ENCODE data around the gene MT1H. TPM values are rescaled to one million over a fixed set of nuclear protein-coding genes. Genes with fewer than 3 reads are reported as not detected.

The MT1H gene
- total and polyA plus RNA-seq, 9 of the 15 experiments (the other 6 are each of a cell fraction or from before 2014, with no cell fraction given): 0.13 to 0.37 TPM; not detected in 7

DNA sequence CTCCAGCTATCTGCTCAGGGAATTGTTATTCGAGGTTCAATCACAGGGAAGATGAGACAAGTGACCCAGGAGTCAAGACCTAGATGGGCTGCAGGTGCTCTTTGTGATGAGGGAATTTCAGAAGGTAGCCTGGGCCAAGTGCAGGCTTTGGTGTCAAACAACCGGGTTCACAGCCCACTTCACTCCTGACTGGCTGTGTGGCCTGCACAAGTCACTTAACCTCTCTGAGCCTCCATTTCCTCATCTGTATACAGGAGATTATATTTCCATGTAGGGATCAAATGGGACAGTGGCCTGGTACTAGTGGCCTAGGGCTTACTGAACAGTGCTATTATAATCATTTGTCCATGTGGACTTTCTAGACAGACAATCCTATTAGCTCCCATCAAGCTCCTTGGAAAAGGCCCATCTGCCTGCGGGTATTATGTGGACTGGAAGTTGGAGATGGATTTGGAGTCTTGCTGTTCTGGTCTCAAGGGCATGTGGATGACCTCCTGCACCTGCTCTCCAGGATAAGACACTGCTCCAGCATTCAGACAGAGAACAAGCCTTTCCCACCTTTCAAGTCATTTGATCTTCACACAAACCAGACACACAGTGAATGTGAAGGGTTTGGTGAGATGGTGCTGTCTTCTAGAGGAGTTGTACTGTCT is 9.6 kb downstream of the MT1H start:
- TF ChIP-seq YBX1 (IDR thresholded peaks at IDR 0.05) (no peak), RBM25 (IDR thresholded peaks at IDR 0.05; ENCODE audit: low read depth, low read length, severe bottlenecking) (peak; percentile 61), ZFP36 (IDR thresholded peaks at IDR 0.05; ENCODE audit: low read depth, low read length, partially characterized antibody) (peak; percentile 55), ZC3H8 (IDR thresholded peaks at IDR 0.05) (no peak)
- Histone ChIP-seq H3K27me3 (ENCODE audit: control insufficient read depth in 2 of 2, insufficient read depth in 2 of 2, low read length in 2 of 2) (peaks cover 9 to 48% of the 10 kb centered on the region in 2 experiments; a peak in 4 of 5 replicates), H3K4me3 (no peak overlapping the region), H3K9ac (ENCODE audit: insufficient read depth in 1 of 2, low read depth in 2 of 2, low read length in 2 of 2) (no peak overlapping the region), H2AFZ (ENCODE audit: low read depth, low read length) (no peak overlapping the region), H3K9me3 (replicated peaks; ENCODE audit: control insufficient read depth, insufficient read depth, low read depth, low read length) (no peaks in the 10 kb centered on the region), H3K9me1 (ENCODE audit: control insufficient read depth, insufficient read depth, low read length) (no peaks in the 10 kb centered on the region), H3K36me3 (ENCODE audit: control insufficient read depth, insufficient read depth, low read length) (no peaks in the 10 kb centered on the region), H3K4me1 (replicated peaks in 1 of 2; ENCODE audit: control insufficient read depth in 2 of 2, insufficient read depth in 2 of 2, low read length in 2 of 2) (peaks cover 6 to 18% of the 10 kb centered on the region in 2 experiments; a peak in 3 of 5 replicates), H3K27ac (ENCODE audit: extremely low read depth, low read depth, low read length) (no peak overlapping the region), H3K4me2 (ENCODE audit: insufficient read depth, low read length) (no peak overlapping the region), H3K79me2 (ENCODE audit: control insufficient read depth, insufficient read depth, low read length) (no peaks in the 10 kb centered on the region), H4K20me1 (replicated peaks; ENCODE audit: control insufficient read depth, insufficient read depth, low read length) (peaks cover 3% of the 10 kb centered on the region; the same call in 1 of the 2 replicates)
- in situ Hi-C loops (cut with MboI) (no loop called here), intact Hi-C loops (cut with micrococcal nuclease) (no loop called here)
- ChIA-PET POLR2A (no interaction called here), CTCF (ENCODE audit: low intra/inter-chr PET ratio) (interaction anchor here (0.6 kb wide), 1 partner anchor 21 kb away, joined by 3 read pairs; no protein-coding TSS in a partner anchor)
- no peak for DNase-seq (ENCODE audit: extremely low read depth in 1 of 4, low spot score in 3 of 4)
- 0% methylated on average over 3 of the region's 3 CpGs for WGBS (ENCODE audit: insufficient coverage, low coverage, missing lambda C conversion rate)
- no peak for ATAC-seq
- peak; percentile 19 for FAIRE-seq
- no TSS peak for BruUV-seq (replicated peaks)

DNA sequence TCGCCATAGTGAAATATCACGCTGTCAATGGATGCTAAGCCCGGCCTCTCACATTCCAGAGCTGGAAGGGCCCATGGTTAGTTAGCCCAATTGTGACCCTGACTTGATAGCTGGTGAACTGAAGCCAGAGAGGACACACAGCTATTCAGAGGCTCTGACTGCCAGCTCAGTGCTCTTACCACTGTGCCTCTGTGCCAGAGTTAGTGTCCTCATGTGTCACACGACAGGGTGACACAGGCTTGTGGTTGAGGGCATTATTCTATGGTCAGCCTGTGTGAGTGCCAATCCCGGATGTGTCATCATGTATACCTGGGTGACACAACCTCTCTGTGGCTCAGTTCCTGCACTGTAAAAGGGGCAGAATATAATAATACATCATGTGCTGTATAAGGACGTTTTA is 10.2 kb downstream of the MT1H start:
- H3K9ac ChIP-seq (ENCODE audit: insufficient read depth in 1 of 2, low read depth in 2 of 2, low read length in 2 of 2): no peak overlapping the region
- no peaks in the 10 kb centered on the region for H3K9me1 ChIP-seq (ENCODE audit: control insufficient read depth, insufficient read depth, low read length)
- peaks cover 9 to 48% of the 10 kb centered on the region in 2 experiments; a peak in 4 of 5 replicates for H3K27me3 ChIP-seq (ENCODE audit: control insufficient read depth in 2 of 2, insufficient read depth in 2 of 2, low read length in 2 of 2)
- no peaks in the 10 kb centered on the region for H3K36me3 ChIP-seq (ENCODE audit: control insufficient read depth, insufficient read depth, low read length)
- WGBS (ENCODE audit: insufficient coverage, low coverage, missing lambda C conversion rate): 11% methylated on average over 6 of the region's 6 CpGs
- DNase-seq (ENCODE audit: extremely low read depth in 1 of 4, low spot score in 3 of 4): no peak
- ChIA-PET CTCF (ENCODE audit: low intra/inter-chr PET ratio) (interaction anchor here (0.6 kb wide), 1 partner anchor 21 kb away, joined by 3 read pairs; no protein-coding TSS in a partner anchor), POLR2A (no interaction called here)
- no peak for FAIRE-seq
- in situ Hi-C loops (cut with MboI) (no loop called here), intact Hi-C loops (cut with micrococcal nuclease) (no loop called here)
- no peak overlapping the region for H3K4me2 ChIP-seq (ENCODE audit: insufficient read depth, low read length)
- H4K20me1 ChIP-seq (replicated peaks; ENCODE audit: control insufficient read depth, insufficient read depth, low read length): peaks cover 3% of the 10 kb centered on the region; the same call in 1 of the 2 replicates
- no peak overlapping the region for H3K4me3 ChIP-seq
- no peaks in the 10 kb centered on the region for H3K9me3 ChIP-seq (replicated peaks; ENCODE audit: control insufficient read depth, insufficient read depth, low read depth, low read length)
- no peak overlapping the region for H2AFZ ChIP-seq (ENCODE audit: low read depth, low read length)
- BruUV-seq (replicated peaks): no TSS peak
- TF ChIP-seq RBM15 (IDR thresholded peaks at IDR 0.05; ENCODE audit: insufficient read depth, low read length): no peak
- no peak for TF ChIP-seq CREB1 (IDR thresholded peaks at IDR 0.05)
- TF ChIP-seq CREB1 (CRISPR knock-in tag; IDR thresholded peaks at IDR 0.05): no peak
- TF ChIP-seq, protein P1, sequence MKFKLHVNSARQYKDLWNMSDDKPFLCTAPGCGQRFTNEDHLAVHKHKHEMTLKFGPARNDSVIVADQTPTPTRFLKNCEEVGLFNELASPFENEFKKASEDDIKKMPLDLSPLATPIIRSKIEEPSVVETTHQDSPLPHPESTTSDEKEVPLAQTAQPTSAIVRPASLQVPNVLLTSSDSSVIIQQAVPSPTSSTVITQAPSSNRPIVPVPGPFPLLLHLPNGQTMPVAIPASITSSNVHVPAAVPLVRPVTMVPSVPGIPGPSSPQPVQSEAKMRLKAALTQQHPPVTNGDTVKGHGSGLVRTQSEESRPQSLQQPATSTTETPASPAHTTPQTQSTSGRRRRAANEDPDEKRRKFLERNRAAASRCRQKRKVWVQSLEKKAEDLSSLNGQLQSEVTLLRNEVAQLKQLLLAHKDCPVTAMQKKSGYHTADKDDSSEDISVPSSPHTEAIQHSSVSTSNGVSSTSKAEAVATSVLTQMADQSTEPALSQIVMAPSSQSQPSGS (CRISPR knock-in tag; IDR thresholded peaks at IDR 0.05): no peak
- no peak for TF ChIP-seq RBM22 (IDR thresholded peaks at IDR 0.05; ENCODE audit: low read depth, low read length, poor library complexity, severe bottlenecking)
- TF ChIP-seq PYGO2 (tag; IDR thresholded peaks at IDR 0.05): no peak
- TF ChIP-seq SPI1 (IDR thresholded peaks at IDR 0.05; ENCODE audit: borderline replicate concordance, low read depth, low read length): no peak
- no peak for TF ChIP-seq NFE2L1 (tag; IDR thresholded peaks at IDR 0.05; ENCODE audit: borderline replicate concordance, low read depth)
- no peak for TF ChIP-seq NBN (IDR thresholded peaks at IDR 0.05; ENCODE audit: low read depth)
- TF ChIP-seq HIVEP1 (CRISPR knock-in tag; IDR thresholded peaks at IDR 0.05): no peak
- no peak for TF ChIP-seq NELFE (IDR thresholded peaks at IDR 0.05; ENCODE audit: insufficient read depth, insufficient read length)
- TF ChIP-seq DACH1 (IDR thresholded peaks at IDR 0.05; ENCODE audit: partially characterized antibody): no peak
- no peak for TF ChIP-seq ZNF444 (CRISPR knock-in tag; IDR thresholded peaks at IDR 0.05)
- H3K4me1 ChIP-seq (replicated peaks in 1 of 2; ENCODE audit: control insufficient read depth in 2 of 2, insufficient read depth in 2 of 2, low read length in 2 of 2): peaks cover 6 to 18% of the 10 kb centered on the region in 2 experiments; a peak in 3 of 5 replicates
- H3K79me2 ChIP-seq (ENCODE audit: control insufficient read depth, insufficient read depth, low read length): no peaks in the 10 kb centered on the region
- H3K27ac ChIP-seq (ENCODE audit: extremely low read depth, low read depth, low read length): no peak overlapping the region
- ATAC-seq: no peak

Data from K562 (cell line).